Fibroblast of gingiva (primary cell): ENCODE results near the gene AMER1.
"Not testable (repeated sequence)": the region's sequence is repeated elsewhere in the genome, so short reads cannot be mapped to it uniquely, and the experiment has no call there.

Experiments
- DNase-seq: peaks from one replicate; pipeline ENCODE4 v3.0.0-alpha.2; 2011; ENCODE audit warnings: low read depth

AMER1 gene

DNA sequence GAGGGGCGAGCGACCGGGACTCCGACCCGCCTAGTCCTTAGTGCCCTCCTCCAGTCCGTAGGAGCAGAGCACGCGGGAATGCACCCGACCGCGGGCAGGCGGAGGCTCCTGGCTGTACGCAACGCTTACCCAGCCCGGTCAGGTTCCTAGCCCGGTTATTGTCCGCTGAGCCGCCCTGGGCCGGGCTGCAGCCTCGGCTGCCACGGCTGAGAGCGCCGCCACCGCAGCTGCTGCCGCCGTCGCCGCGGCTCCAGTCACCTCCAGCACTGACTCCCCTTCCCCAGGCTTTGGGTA, at the start of gene AMER1:
AMER1 (minus strand) TSS at position 268 of the 294 bp plus-strand sequence. CDS start 12,422 bp downstream, outside the sequence.
- DNase-seq: no peak

DNA sequence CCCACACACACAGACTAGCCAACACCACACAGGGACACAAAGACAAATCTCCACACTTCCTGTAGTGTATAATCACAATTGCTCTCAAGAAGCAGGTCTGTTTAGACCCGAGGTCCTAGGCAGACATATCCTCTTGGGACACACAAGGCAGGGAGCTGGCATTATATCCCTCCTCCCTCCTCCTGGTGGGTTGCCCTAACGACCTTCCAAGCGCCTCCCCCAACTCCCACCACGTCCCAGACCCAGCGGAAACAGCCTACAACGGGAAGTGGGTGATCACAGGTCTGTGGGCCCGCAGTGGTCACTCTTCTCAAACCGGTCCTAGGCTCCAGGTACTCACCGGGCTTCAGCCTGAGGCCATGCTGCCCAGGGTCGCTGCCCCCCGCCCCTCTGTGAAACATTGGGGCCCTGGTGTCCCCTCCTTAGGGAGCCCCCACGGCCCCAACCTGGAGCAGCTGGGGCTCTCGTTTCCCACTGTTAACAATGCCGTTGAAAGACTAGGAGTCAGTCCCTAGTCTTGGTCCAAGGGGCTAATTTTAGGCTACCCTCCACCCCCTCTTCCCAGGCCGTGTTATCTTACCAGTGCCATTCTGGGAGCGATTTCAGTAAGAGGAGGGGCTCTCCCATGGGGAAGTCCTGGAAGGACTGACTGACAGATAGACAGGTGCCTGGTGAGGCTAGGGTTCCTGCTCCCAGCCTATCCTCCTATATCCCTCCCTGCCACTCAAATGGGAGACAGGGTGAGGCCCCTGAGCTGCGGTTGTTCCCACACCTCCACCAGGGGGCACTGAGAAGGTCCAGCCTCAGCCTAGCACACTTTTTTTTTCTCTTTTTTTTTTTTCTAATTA, 24.8 kb upstream of the AMER1 start, which contains the start of gene ASB12:
ASB12 (minus strand) TSS at position 485 of the 848 bp plus-strand sequence. CDS start 4,957 bp downstream, outside the sequence.
- no peak for DNase-seq

DNA sequence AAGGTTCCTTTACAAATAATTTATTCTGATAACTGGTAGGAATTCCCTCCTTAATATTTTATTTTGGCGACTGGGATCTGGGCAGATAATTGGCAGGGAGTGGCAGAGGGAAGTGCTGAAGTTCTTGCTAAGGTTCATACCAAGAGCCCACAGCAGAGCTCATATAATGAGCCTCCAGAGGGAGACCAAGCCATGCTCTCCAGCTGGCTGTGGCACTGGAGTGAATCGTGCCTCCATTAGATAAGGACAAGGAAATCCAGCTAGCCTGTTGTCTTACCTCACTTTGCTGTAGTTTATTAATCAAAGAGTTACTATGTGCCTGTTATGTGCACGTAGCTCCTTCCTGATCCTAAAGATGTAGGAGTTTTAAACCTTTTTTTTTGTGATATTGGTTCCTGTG, 23.6 kb upstream of the AMER1 start:
- no peak for DNase-seq

DNA sequence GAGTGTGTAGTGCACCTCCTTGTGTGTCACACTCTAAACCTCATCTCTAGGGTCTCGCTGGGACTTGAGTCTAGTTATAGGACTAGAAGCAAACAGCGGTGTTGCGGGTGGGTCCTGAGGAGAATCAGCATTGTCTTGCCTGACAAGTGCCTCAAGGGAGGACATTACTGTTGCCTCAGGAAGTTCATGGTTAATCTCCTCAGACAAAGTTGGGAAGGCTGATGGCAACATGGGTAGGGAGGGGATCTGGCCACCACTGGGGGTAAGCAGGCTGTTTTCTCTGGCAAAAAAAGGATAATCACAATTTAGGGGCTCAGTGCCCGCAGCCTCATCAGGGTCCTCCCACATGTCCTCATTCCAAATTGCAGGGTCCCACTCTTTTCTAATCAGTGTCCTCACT, 12.5 kb upstream of the AMER1 start:
- no peak for DNase-seq

DNA sequence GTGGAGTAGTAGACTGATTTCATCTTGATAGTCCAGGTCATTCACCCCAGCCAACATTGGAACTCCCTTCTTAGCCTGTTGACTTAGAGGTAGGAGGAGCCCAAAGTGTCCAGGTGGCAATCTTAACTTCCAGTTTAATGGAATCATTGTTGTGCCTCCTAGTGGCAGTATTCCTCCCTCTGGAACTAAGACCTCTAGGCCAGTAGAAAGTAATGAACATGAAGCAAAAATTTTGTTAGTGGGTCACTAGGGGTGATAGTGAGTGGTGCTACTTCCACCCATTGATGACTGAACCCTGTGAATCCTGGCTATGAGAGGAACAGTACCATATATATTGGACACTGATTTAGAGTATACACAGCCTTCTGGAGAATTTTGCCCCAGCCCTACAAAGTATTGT, 8.5 kb upstream of the AMER1 start:
- not testable (repeated sequence) for DNase-seq

DNA sequence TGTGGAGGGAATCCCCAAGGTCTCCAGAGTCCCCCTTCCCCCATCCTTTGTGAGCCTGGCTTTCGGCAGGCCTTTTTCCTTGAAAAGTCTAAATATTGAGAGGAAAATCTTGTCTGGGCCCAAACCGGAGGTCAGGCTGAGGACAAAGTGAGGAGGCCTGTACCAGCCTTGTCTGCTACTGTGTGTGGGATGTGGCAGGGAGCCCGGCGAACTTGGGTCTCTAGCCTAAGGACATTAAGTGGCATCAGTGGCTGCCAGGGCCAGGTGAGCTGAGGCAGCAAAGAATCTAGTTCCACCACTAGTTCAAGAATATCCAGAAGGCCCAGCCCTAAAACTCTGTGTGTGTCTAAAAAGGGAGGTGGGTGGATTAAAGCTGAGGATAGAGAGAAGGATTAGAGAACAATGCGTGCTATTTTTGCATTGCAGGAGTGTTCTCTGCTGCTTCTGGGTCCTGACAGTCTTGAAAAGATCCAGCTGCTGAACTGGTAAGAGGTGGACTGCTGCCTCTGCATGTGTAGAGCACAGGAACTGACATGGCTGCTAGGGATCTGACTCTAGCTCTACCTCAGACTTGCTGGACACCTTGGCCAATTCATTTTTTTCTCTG, 1.2 kb upstream of the AMER1 start:
- DNase-seq: no peak

DNA sequence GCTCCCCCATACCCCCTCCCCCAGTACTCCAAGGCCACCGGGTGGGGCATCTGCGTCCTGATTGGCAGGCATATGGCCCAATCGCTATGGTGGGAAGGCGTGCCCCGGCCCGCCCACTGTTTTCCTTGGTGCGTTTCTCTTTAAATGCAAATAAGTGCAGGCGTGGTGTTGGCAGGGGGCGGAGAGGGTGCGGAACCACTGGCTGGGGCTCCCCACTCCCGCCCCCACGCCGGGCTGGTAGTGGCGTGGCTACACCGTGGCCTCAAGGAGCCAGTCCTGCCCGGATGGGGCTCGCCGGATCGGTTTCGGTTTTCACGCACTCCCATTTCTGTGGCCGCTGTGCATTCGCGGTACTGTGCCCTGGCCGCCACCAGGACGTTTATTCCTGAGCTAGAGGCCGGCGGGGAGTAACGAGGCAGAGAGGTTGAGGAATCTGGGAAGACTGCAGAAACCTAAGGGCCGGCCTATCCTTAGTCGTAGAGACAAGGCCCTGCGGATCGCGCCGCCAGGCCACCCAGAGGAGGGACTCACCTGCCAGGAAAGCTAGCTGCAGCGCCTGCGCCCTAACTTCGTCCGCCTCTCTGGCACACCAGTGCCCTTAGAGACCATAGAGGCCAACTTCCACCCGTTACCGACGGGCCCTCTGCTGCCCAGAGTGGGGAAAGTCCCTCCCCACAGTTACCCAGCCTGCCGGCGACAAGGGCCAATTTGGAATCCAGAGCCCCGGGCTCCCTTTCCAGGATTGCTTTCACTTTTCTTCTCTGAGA, 410 bp upstream of the AMER1 start:
- peak; percentile 92 for DNase-seq

DNA sequence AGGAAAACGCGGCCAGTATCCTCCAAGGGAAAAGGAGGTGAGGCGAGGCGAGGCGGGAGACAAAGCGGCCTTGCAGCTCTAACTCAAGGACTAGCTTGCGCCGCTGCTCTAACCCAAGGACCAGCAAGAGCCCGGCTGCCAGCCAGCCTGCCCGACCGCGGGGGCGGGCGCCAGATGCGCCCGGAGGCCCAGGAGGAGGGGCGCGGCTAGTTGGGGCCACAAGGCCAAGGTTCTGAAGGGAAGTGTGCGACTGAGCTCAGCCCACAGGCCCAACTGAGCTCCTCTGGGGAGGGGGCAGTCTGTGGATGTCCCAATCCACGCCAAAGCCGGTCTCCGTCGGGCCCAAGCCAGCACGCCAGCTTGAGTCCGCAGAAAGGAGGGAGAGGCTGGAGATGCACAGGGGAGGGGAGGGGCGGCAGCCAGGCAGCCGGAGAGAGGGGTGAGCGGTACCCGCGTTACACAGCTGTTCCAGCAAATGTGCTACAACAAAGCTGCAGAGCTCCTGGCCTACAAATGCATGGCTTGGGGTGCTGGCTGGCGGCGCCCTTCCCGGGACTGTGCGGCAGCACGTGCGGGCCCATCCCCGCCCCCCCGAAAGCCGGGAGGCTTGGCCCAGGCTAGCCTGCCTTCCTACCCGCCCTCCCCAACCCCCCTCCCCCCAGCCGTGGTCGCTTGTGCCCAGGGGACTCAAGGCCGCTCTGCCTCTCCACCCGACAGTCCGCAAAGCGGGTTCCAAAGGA, 637 bp downstream of the AMER1 start:
- DNase-seq: peak; percentile 7

DNA sequence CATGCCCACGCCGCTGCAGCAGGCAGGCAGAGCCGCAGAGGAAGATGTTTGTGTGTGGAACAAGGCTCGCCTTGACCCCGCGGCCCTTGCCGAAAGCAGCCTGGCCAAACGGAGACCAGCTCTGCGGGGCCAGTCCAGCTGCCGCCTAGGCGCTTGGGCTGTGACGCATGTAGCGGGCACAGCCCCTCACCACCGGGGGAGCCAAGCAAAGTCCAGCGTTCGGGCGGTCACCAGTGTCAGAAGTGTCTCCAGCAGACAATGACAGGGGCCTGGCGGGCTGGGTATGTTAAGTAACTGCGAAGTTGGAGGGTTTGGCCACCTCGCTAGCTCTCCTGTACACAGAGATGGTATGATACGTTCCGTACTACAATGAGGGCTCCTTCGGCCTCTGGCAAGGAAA, 1.3 kb downstream of the AMER1 start:
- DNase-seq: no peak

DNA sequence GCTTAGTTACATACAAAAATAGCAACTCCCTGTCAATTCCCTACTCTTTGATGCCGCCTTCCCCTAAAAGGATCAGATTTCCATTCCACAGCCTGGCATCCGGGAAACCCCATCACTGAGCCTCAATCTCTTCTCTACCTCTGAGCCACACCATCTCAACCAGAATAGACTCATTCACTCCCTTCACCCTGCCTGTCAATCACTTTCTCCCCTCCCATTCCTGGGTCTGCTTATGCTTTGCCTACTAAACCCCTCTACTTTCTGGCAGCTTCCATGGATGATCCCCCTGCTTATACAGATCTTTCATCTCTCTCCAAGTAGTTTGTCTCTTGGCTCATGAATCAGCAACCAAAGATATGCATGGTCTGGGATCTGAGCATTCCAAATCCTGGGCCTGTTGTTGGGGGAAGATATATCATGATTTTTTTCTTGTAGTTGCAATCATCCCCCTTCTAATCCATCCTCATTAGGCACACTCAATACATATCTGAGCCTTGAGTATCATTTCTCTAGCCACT, 2.6 kb downstream of the AMER1 start:
- DNase-seq: no peak

DNA sequence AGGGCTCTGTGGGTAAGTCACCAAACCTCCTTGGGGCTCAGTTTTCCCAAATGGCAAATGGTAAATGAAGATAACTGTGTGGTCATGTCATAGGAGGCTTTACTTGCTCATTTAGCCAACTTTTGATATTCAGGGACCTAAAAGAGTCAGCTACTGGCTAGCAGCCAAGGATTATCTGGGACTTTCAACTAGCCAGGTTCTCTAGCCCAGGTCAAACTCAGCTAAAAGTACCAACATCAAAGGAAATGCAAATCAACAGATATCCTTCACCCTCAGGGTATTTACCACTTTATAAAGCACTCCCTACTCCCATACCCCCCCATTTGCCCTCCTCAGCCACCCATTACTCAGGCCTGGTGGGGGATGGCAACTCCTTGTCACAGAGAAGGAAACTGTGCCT, 7.5 kb downstream of the AMER1 start:
- no peak for DNase-seq

DNA sequence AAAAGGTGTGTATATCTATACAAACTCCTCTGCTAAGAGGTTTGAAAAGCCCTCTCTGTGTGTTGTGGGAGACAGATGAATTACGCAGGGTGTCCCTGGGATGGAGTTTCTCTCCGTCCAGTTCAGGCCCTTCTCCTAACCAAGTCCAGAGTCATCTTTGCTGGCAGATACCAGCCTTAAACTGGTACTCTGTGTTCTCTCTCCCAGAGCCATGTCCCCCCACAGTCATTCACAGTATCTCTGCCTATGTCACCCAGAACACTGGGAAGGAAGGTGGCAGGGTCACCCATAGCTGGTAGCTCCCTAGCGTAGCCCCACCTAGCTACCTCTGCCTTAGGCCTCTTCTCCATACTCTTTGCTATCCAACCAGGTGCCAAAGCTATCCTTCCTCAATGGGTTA, 8.9 kb downstream of the AMER1 start:
- DNase-seq: no peak

DNA sequence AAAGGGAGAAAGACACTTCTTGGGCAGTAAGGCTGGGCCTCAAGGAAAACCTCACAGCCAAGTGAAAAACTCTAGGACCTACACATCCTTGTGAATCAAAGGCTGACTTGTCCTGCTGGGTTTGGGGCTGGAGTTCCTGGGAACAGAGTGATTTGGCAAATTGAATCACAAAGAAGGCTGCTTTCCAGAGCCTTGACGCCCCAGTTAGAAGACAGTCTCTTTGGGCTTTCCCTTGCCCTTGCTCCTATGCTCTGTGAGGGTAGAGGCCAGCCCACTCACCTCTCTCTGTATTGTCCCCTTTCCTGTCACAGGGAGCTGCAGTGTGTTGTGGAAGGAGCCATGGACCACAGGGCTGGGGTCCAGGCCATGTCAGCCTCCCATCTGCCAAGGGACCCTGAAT, 9.6 kb downstream of the AMER1 start:
- DNase-seq: no peak

DNA sequence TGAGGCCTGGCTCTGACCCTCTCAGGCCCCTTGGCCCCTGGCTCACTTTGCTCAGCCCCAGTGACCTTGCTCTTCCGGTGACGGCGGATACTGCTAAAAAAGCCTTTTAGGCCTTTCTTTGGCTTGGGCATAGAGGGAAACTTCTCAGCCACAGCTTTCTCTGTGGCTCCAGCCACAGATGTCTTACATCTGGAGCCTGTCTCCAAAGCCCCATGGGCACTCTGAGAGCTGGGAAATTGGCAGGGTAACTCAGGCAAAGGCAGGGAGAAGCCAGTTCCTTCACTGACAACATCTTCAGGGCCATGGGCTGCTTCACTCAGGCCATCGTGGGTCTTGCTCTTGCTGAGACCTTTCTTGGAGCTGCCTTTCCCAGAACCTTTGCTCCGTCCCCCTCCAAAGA, 12.8 kb downstream of the AMER1 start:
- no peak for DNase-seq

DNA sequence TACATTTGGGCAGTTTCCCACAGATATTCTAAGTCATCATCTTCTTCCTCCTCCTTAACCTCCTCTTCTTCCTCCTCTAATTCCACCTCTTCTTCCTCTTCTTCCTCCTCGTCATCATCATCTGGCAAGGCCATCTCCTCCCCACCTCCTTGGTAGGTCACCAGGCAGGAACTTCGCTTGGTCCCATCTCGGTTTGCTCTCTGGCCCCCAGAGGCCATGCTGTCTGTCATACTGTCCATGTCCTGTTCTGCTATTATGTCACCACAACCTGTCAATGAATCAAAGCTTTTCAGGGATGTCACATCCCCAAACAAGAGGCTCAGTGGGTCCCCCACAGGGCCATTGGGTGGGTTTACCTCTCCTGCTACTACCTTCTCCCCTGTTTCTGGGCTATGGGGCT, 13.5 kb downstream of the AMER1 start:
- no peak for DNase-seq

DNA sequence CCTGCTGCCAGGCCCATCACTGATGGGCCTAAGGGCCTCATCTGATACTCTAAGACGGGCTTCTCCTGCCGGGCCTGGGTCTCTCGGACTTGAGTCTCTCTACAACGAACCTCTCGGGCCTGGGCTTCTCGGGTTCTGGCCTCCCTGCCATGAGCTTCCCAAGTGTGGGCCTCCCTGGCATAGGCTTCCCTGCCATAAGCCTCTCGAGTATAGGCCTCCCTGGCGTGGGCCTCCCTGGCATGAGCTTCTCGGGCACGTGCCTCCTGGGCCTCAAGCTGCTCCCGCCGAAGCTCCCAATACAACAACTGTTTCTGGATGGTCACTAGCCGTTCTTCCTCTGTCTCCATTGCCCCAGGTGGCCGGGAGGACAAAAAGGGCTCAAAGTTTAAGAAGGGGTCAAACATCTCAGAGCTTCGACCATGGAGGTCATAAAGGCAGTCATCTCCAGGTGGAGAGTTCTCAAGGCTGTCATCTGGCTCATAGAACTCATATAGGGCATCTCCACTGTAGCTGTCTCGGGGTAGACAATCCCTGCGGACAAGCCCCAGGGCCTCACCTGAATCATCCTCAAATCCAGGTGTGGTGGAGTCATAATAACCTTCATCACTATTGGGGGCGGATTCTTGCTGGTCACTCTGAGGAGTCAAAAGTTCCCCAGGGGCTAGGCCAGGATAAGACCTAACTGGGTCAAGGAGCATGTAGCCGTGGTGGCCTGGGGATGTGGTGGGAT, 14.1 kb downstream of the AMER1 start:
- DNase-seq: no peak

DNA sequence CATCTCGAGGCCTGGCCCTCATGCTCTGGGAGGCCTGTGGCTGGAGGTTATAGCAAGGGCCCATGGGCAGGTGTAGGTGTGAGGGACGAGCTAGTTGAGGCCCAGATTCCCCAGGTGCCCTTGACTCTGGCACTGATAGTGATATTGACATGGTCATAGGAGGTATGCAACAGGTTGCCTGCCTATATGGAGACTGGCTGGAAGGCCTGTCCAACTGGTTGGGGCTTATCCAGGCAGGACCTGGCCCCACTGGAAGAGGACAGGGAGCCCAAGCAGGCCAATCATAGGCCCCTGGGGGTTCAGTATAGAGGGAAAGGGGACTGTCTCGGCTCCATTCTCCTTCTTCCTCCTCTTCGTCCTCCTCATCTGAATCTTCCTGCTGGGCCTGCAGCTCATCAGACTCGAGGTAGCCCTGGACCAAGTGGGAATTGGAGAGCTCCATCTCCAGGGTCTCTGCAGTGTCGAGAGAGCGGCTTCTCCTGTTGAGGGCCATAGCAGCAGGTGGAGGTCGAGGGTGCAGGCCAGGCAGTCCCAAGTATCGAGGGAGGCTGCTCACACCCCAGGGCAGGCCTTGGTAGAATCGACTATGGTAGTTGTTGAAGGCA, 15.3 kb downstream of the AMER1 start:
- no peak for DNase-seq

DNA sequence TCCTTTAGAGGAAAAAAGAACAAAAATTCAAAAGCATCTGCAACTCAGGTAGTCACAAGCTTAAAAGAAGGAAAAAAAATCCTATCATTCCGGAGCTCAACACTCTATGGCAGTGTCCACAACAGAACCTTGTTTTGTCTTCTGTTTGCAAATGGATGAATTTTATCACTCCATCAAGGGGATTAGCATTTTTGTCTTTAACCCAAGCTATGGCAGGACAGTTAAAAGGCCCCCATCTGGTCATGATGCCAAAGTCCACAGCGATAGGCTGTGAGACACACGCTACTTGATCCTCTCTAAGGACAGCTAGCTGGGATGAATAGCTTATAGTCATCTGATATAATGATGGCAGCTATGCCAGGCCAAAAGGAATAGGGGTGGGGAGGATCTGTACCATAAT, 16.6 kb downstream of the AMER1 start:
- no peak for DNase-seq

DNA sequence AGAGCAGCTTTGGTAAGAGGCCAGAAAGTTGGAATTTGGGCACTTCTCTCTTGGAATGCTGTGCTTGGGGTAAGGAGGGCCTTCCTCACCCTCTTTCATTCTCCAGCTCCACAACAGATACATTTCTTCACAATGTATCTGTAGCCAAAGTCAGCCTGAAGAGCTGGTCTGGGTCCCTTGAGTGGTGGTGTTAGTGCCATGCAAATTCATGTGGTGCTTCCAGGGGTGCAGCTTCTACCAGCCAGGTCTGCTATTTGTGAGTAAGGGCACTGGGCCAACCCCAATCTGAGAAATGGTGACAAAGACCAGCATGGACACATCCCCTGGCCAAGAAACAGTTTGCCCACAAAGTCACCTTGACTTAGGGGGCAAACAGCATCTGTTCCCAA, 17.8 kb downstream of the AMER1 start:
- no peak for DNase-seq

DNA sequence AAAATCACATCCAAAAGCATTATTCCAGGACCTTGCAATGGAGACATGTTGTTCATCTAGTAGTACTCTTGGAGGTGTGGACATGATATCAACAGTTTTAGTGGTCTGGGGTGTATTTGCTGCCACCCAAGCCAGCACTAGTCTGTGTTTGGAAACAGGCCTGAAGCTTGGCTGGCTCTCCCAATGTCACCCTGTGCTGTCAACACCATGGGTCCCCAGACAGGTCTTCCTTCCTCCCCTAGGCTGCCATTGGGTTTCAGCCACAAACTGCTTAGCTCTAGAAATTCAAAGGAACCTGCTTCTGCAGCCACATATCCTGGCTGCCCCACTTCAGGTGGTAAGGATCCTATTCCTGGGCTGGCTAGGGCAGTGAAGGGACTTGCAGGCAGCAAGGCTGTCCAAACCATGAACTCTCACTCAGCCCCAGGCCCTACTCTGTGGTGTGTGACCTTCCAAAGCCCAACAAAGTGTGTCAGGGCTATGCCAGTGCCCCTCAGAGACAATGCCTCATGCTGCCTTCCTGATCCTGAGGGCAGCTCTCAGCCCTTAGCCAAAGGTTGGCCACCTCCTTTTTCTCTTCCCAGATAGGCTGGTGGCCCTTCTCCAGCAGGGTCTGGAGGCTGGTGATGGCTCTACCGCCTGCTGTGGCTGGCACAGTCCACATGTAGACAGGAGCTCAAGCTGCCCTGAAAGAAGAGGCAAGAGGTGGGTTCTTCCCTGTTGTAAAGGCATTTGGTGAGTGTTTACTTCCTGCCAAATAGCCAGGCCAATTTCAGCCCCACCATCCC, 18.3 kb downstream of the AMER1 start:
- DNase-seq: no peak
